Diencephalon (tissue), 1 donor: ENCODE results near the gene RAB11FIP2. TPM values are rescaled to one million over a fixed set of nuclear protein-coding genes. Genes with fewer than 3 reads are reported as not detected.

Experiments used
- total RNA-seq: library from RNA; depleted of rRNA; stranded (reverse); fragments of >200 nt; gene quantifications from one replicate; pipeline ENCODE4 v1.2.3, GENCODE V29; 2014

RAB11FIP2 gene, protein sequence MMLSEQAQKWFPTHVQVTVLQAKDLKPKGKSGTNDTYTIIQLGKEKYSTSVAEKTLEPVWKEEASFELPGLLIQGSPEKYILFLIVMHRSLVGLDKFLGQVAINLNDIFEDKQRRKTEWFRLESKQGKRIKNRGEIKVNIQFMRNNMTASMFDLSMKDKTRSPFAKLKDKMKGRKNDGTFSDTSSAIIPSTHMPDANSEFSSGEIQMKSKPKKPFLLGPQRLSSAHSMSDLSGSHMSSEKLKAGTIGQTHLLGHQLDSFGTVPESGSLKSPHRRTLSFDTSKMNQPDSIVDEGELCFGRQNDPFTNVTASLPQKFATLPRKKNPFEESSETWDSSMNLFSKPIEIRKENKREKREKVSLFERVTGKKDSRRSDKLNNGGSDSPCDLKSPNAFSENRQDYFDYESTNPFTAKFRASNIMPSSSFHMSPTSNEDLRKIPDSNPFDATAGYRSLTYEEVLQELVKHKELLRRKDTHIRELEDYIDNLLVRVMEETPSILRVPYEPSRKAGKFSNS
- 57.9 TPM for total RNA-seq

DNA sequence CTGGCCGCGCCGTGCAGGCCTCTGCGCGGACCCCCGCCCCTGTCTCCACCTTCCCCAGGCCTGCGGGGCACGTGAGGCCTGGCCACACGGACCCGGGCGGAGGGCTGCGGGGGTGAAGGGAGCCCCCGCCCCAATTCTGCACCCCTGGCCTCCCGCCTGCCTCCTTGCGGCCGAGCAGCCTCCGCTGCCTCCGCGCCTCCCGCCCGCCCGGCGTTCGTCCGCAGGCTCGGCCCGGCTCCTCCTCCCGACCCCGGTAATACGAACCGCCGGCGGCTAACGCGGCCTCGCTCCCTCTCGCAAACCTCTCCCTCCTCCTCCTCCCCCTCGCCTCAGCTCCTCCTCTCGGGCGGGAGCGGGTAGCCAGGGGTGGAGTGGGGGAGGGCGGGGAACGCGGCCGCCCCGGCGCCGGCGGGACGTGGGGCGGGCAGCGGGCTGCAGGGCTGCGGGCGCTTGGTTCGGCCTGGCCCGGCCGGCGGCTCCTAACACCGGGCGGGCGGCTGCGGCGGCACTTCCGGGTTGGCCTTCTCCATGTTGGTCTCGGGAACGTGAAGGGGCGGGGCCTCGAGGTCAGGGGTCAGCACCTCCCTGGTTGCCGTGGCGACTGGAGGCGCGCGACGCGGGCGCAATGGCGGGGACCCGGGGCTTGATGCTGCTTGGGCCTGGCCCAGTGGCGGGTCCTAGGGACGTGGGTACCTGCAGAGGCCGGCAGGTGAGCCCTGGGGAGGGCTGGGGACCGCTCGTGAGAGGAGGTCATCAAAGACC, at the start of gene RAB11FIP2:
TSS of gene RAB11FIP2 (minus strand) at position 547 of the 762 bp plus-strand sequence. CDS start 778 bp downstream, outside the sequence.

